Measurements from ENCODE around the gene RBMY1E.
"Not testable (repeated sequence)": the region's sequence is repeated elsewhere in the genome, so short reads cannot be mapped to it uniquely, and the experiment has no call there.

DNA sequence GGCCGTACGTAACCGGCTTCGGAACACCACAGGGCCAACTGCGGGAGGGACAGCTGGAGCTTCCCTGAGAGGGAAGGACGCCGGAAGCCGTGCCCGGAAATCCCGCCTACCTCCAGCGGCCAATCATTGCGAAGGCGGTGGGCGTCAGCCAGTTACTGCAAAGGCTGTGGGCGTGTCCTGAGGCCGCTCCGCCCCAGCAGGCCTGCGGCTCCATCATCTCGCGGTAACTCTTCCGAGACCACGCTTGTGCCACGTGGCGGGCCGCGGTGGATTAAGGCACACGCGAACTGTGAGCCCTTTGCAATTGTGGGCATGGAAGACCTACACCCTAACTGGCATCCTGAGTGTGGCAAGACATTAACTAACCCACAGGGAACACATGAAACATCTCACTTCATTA lies 23.4 kb downstream of the RBMY1E start, which contains the start of gene RBMY1D:
- TF ChIP-seq EZH2 (IDR thresholded peaks at IDR 0.05; ENCODE audit: low read length, missing control alignments): not testable (repeated sequence)
- TF ChIP-seq, protein P1, sequence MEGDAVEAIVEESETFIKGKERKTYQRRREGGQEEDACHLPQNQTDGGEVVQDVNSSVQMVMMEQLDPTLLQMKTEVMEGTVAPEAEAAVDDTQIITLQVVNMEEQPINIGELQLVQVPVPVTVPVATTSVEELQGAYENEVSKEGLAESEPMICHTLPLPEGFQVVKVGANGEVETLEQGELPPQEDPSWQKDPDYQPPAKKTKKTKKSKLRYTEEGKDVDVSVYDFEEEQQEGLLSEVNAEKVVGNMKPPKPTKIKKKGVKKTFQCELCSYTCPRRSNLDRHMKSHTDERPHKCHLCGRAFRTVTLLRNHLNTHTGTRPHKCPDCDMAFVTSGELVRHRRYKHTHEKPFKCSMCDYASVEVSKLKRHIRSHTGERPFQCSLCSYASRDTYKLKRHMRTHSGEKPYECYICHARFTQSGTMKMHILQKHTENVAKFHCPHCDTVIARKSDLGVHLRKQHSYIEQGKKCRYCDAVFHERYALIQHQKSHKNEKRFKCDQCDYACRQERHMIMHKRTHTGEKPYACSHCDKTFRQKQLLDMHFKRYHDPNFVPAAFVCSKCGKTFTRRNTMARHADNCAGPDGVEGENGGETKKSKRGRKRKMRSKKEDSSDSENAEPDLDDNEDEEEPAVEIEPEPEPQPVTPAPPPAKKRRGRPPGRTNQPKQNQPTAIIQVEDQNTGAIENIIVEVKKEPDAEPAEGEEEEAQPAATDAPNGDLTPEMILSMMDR (conservative IDR thresholded peaks at IDR 0.05 in 1 of 2, IDR thresholded peaks at IDR 0.05 in 1 of 2; ENCODE audit: low read depth in 1 of 2, low read length in 2 of 2): not testable (repeated sequence)
